ENCODE measurements around the gene LHB.

DNA sequence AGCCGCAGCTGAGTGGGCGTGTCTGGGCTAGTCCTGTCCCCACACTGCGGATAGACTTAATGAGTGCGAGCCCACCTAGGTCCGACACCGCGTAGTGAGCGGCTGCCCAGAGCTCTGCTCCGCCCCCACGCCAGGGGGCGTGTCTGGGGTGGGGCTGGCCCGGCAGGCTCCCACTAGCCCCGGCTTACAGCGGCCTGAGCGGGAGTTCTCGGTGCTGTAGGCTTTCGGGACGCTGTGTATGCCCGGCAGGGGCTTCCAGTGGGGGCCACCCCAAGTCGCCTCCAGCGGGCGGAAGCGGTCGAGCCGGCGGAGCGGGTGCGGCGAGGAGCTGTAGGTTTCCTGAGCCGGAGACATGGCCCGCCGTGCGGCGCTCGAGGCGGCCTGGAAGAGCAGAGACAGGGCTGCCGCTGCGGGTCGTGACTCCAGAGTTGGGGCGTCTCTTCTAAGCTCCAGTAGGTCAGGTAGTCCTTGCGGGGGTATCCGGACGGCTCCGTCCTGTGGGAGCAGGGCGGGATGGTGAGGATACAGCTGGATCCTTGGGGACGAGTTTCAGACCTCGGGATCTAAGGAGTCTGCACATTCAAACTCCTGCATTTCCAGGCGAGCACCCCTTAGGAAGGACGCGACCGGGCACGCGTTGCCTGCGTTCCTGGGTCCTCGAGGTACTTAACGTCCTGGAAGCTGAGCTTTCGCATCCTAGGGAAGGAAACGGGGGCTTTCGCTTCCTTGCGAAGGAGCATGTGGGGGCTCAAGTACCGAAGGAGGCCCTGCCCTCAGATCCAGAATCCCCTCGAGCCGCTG, 39.4 kb upstream of the LHB start:
- TF ChIP-seq, protein P1, sequence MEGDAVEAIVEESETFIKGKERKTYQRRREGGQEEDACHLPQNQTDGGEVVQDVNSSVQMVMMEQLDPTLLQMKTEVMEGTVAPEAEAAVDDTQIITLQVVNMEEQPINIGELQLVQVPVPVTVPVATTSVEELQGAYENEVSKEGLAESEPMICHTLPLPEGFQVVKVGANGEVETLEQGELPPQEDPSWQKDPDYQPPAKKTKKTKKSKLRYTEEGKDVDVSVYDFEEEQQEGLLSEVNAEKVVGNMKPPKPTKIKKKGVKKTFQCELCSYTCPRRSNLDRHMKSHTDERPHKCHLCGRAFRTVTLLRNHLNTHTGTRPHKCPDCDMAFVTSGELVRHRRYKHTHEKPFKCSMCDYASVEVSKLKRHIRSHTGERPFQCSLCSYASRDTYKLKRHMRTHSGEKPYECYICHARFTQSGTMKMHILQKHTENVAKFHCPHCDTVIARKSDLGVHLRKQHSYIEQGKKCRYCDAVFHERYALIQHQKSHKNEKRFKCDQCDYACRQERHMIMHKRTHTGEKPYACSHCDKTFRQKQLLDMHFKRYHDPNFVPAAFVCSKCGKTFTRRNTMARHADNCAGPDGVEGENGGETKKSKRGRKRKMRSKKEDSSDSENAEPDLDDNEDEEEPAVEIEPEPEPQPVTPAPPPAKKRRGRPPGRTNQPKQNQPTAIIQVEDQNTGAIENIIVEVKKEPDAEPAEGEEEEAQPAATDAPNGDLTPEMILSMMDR (IDR thresholded peaks at IDR 0.05; ENCODE audit: low read length), result peak; percentile 17; the same call in 1 of the 2 replicates
- no peak for TF ChIP-seq EZH2 (IDR thresholded peaks at IDR 0.05; ENCODE audit: borderline replicate concordance, low read length)
